Smooth muscle cell (in vitro differentiated cells): ENCODE data around the gene AKT2. TPM values are rescaled to one million over a fixed set of nuclear protein-coding genes. Genes with fewer than 3 reads are reported as not detected.

ENCODE experiments used
- DNase-seq: peaks from one replicate; lab custom pipeline; 2025; ENCODE audit not compliant: unreplicated experiment; lab: John Stamatoyannopoulos, UW
- H2AFZ ChIP-seq: fragments of 200-600 bp; sonication (generic); 2 replicates; pipeline ENCODE4 v1.6.0; 2016; ENCODE audit warnings: antibody characterized with exemption, low read depth, mild to moderate bottlenecking
- H3F3A ChIP-seq: fragments of 200-600 bp; sonication (generic); 2 replicates; pipeline ENCODE4 v1.6.0; 2017; ENCODE audit warnings: antibody characterized with exemption, low read depth
- H3K27ac ChIP-seq: fragments of 200-600 bp; sonication (generic); 2 replicates; pipeline ENCODE4 v1.5.1; 2016; ENCODE audit warnings: low read depth, mild to moderate bottlenecking
- H3K27me3 ChIP-seq: fragments of 200-600 bp; sonication (generic); 2 replicates; pipeline ENCODE4 v1.6.1; 2016; ENCODE audit warnings: low read depth, mild to moderate bottlenecking
- H3K36me3 ChIP-seq: fragments of 200-600 bp; sonication (generic); 2 replicates; pipeline ENCODE4 v1.5.1; 2016; ENCODE audit warnings: low read depth
- H3K4me1 ChIP-seq: fragments of 200-600 bp; sonication (generic); 2 replicates; pipeline ENCODE4 v1.5.1; 2016; ENCODE audit warnings: low read depth
- H3K4me2 ChIP-seq: fragments of 200-600 bp; sonication (generic); 2 replicates; pipeline ENCODE4 v1.6.0; 2016; ENCODE audit warnings: mild to moderate bottlenecking
- H3K4me3 ChIP-seq: fragments of 200-600 bp; sonication (generic); 2 replicates; pipeline ENCODE4 v1.5.1; 2016; ENCODE audit warnings: mild to moderate bottlenecking
- H3K79me2 ChIP-seq: fragments of 200-600 bp; sonication (generic); 2 replicates; pipeline ENCODE4 v1.6.0; 2016; ENCODE audit warnings: low read depth, mild to moderate bottlenecking
- H3K9ac ChIP-seq: fragments of 200-600 bp; sonication (generic); 2 replicates; pipeline ENCODE4 v1.6.0; 2016; ENCODE audit warnings: low read depth
- H3K9me3 ChIP-seq: fragments of 200-600 bp; sonication (generic); replicated peaks from 2 replicates; pipeline ENCODE4 v1.5.1; 2016; ENCODE audit warnings: low read depth
- H4K20me1 ChIP-seq: fragments of 200-600 bp; sonication (generic); 2 replicates; pipeline ENCODE4 v1.6.0; 2016; ENCODE audit warnings: low read depth
- CTCF ChIP-seq: fragments of 200-600 bp; sonication (generic); IDR thresholded peaks from 2 replicates; pipeline ENCODE4 v1.5.1; 2017; ENCODE audit warnings: borderline replicate concordance, mild to moderate bottlenecking, antibody characterized with exemption; ENCODE audit not compliant: insufficient read depth, poor library complexity, severe bottlenecking
- WGBS: methylation state at CpG from one replicate; pipeline ENCODE4 v1.1.7; 2016; ENCODE audit warnings: low lambda C conversion rate; 5-methylcytosine and 5-hydroxymethylcytosine counted together
- polyA plus RNA-seq: library from polyadenylated mRNA; unstranded; fragments of >200 nt; fragmentation: Nextera tagmentation; extraction: Ambion mirVana; gene quantifications from 2 replicates; pipeline ENCODE4 v1.2.1, GENCODE V29; 2016
- total RNA-seq: library from RNA; depleted of rRNA; stranded (reverse); fragments of >200 nt; gene quantifications from 2 replicates; pipeline ENCODE4 v1.2.3, GENCODE V29; 2014

AKT2 gene
- total and polyA plus RNA-seq, 2 experiments from 2014 or later, result 26.6 to 62.6 TPM

GRCh38 chr19:40243181-40243580 is 42.0 kb downstream of the AKT2 start:
- 100% methylated on average over 2 of the region's 2 CpGs for WGBS
- no peak overlapping the region for H3K4me2 ChIP-seq
- TF ChIP-seq CTCF, result no peak

GRCh38 chr19:40242480-40242879 is 42.7 kb downstream of the AKT2 start:
- Histone ChIP-seq H3K9me3 (no peaks in the 10 kb centered on the region), H3K4me1 (no peaks in the 10 kb centered on the region), H3F3A (no peaks in the 10 kb centered on the region), H3K27me3 (no peaks in the 10 kb centered on the region), H3K79me2 (no peaks in the 10 kb centered on the region), H2AFZ (no peak overlapping the region), H3K36me3 (no peaks in the 10 kb centered on the region), H3K9ac (no peak overlapping the region), H3K4me2 (no peak overlapping the region), H3K4me3 (no peak overlapping the region), H4K20me1 (peaks cover 44% of the 10 kb centered on the region), H3K27ac (no peak overlapping the region)
- no peak for TF ChIP-seq CTCF
- WGBS, result 95% methylated on average over 12 of the region's 12 CpGs
- no peak for DNase-seq

More at GRCh38 chr19:40243181-40243580, 42.0 kb downstream of the AKT2 start:
- no peaks in the 10 kb centered on the region for H3F3A ChIP-seq
- no peaks in the 10 kb centered on the region for H3K36me3 ChIP-seq
- peaks cover 51% of the 10 kb centered on the region for H4K20me1 ChIP-seq
- H3K9ac ChIP-seq, result no peak overlapping the region
- H3K79me2 ChIP-seq, result no peaks in the 10 kb centered on the region
- H3K4me1 ChIP-seq, result no peaks in the 10 kb centered on the region
- no peak overlapping the region for H3K4me3 ChIP-seq
- H3K27ac ChIP-seq, result no peak overlapping the region
- DNase-seq, result no peak
- H2AFZ ChIP-seq, result no peak overlapping the region
- no peaks in the 10 kb centered on the region for H3K27me3 ChIP-seq
- H3K9me3 ChIP-seq, result no peaks in the 10 kb centered on the region

- H4K20me1 ChIP-seq, result peaks cover 41% of the 10 kb centered on the region
- no peak for TF ChIP-seq CTCF
- no peak overlapping the region for H3K27ac ChIP-seq
- H3K9ac ChIP-seq, result no peak overlapping the region
- DNase-seq, result no peak
- 97% methylated on average over 21 of the region's 21 CpGs for WGBS
- H3K27me3 ChIP-seq, result no peaks in the 10 kb centered on the region
- no peaks in the 10 kb centered on the region for H3F3A ChIP-seq
- H3K9me3 ChIP-seq, result no peaks in the 10 kb centered on the region
- H3K4me3 ChIP-seq, result no peak overlapping the region
- no peak overlapping the region for H3K4me2 ChIP-seq
- no peaks in the 10 kb centered on the region for H3K79me2 ChIP-seq
- H3K4me1 ChIP-seq, result no peaks in the 10 kb centered on the region
- no peaks in the 10 kb centered on the region for H3K36me3 ChIP-seq
- no peak overlapping the region for H2AFZ ChIP-seq
Observed at GRCh38 chr19:40241809-40242384, 43.2 kb downstream of the AKT2 start.
